OCI-LY1 (cell line): Measurements from ENCODE around the gene CDIPT.
"Not testable (repeated sequence)": the region's sequence is repeated elsewhere in the genome, so short reads cannot be mapped to it uniquely, and the experiment has no call there.

ENCODE experiments used
- EZH2 ChIP-seq: fragments of 200-600 bp; sonication (generic), shearing (Covaris generic); IDR thresholded peaks from 2 replicates; pipeline ENCODE4 v1.8.0; 2017; ENCODE audit warnings: borderline replicate concordance, mixed run types, mild to moderate bottlenecking, antibody characterized with exemption, low read length, moderate library complexity, mixed read lengths
- TF ChIP-seq, protein P1 (sequence below): fragments of 200-600 bp; sonication (generic), shearing (Covaris generic); IDR thresholded peaks from 2 replicates; pipeline ENCODE4 v1.5.1; 2017; ENCODE audit warnings: mild to moderate bottlenecking, antibody characterized with exemption, low read length, moderate library complexity, mixed read lengths

DNA sequence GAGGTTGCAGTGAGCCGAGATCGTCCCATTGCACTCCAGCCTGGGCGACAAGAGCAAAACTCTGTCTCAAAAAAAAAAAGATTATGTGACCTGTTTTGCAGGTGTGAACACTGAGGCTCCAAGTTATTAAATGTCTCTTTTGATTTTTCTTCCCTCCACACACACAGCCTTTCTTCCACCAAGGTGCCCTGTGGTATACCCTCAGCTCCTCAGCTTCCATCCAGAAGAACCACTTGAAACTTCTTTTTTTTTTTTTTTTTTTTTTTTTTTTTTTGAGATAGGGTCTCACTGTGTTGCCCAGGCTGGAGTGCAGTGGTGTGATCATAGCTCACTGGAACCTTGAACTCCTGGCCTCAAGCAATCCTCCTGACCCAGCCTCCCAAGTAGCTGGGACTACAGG, 26.3 kb upstream of the CDIPT start:
- TF ChIP-seq, protein P1, sequence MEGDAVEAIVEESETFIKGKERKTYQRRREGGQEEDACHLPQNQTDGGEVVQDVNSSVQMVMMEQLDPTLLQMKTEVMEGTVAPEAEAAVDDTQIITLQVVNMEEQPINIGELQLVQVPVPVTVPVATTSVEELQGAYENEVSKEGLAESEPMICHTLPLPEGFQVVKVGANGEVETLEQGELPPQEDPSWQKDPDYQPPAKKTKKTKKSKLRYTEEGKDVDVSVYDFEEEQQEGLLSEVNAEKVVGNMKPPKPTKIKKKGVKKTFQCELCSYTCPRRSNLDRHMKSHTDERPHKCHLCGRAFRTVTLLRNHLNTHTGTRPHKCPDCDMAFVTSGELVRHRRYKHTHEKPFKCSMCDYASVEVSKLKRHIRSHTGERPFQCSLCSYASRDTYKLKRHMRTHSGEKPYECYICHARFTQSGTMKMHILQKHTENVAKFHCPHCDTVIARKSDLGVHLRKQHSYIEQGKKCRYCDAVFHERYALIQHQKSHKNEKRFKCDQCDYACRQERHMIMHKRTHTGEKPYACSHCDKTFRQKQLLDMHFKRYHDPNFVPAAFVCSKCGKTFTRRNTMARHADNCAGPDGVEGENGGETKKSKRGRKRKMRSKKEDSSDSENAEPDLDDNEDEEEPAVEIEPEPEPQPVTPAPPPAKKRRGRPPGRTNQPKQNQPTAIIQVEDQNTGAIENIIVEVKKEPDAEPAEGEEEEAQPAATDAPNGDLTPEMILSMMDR, result not testable (repeated sequence)
- TF ChIP-seq EZH2, result not testable (repeated sequence)
